DMS79 (cell line): ENCODE measurements around the gene KRT2.
A peak's percentile ranks its signal among the peaks of the same experiment; 100 is the strongest.

Source experiments
- DNase-seq: peaks from one replicate; lab custom pipeline; 2025; lab: John Stamatoyannopoulos, UW

KRT2 gene

DNA sequence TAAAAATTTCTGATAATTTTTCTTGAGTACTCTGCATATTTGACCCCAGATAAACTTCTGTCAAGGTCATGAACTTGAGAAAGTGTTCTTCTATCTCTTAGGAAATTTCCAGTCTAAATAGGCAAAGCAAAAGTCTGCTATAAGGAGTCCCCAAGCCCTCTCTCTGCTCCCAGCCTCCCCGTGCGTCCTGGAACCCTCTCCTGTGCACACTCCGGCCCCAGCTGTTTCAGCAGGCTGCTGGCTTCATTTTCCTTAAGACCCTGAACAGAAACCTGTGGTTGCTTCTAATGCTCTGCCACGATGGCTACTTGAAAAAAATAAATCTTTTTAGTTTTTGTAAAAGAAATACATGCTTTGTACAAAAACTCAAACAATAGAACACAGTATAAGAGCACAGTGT, 14.7 kb downstream of the KRT2 start:
- no peak for DNase-seq

- DNase-seq = no peak
Measured at GRCh38 chr12:52636592-52637258, 15.3 kb downstream of the KRT2 start.

DNA sequence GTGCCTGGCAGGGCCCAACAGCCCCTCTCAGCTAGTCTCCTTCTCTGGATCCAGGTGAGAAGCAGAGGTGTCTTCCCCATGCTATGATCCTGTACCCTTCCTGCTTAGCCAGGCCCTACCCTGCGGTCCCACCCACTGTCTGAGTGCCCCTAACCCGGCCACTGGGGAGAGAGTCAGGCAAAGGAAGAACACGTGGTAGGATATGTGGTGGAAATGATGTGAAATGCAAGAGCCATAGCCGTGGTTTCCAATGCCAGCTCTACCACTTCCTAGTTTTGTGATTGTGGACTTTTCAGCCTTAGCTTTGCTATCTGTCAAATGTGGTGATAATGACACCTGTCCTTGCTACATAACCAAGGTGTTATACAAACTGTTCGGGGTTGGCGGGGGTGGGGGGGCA, 15.8 kb downstream of the KRT2 start:
- no peak for DNase-seq

DNA sequence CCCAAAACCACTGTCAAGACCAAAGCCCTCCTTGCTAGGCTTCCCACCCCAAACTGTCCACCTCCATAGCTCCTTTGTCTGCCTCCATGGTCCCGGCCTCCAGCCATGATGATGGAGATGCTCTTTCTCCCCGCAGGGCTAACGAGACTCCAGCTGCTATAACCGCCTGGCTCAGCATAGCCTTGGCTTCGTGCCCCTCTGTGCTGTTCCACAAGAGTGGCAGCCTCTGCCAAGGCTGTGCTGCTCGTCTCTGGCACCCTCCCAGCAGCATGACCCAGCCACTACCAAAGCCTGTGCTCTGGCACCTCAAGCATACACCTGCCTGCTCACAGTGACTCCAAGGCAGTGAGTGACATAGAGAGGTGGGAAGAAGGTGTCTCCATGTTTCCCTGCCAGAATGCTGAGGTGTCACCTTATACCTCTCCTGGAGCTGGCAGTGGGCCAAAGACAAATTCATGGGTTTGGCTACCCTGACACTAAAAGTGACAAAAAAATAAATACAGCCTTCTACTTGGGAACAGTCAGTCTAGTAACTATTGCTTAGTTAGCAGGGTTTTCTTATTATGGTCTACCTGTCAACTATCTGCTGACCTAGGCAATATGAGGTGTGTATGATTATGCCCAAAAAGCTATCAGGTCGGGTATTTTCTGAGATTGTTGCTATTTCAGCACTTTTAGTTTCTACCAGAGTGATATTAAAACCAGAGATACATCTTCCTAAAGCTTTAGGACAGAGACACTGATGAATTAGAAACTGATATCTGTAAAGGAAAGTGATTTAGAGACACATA, 17.6 kb downstream of the KRT2 start:
- DNase-seq = peak; percentile 32

GRCh38 chr12:52633383-52633782, 18.6 kb downstream of the KRT2 start:
- DNase-seq = no peak

DNA sequence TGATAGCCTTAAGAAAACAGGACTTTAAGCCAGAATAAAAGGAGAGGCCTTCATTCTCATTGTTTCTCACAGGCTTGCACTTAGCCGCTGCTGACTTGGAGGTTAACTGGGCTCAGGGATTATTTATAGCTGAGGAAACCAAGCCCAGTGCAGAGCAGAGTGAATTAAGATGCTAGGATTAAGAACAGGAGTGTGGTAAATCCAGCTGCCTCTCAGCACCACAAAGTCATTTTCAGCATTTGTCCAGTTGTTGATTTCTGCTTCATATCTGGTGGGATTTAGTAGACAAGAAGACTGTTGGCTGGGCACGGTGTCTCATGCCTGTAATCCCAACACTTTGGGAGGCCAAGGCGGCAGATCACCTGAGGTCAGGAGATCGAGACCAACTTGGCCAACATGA, 19.4 kb downstream of the KRT2 start:
- DNase-seq = no peak

- no peak for DNase-seq
Measured at GRCh38 chr12:52631676-52632459, 20.1 kb downstream of the KRT2 start.

- no peak for DNase-seq
Measured at GRCh38 chr12:52631264-52631663, 20.7 kb downstream of the KRT2 start.

DNA sequence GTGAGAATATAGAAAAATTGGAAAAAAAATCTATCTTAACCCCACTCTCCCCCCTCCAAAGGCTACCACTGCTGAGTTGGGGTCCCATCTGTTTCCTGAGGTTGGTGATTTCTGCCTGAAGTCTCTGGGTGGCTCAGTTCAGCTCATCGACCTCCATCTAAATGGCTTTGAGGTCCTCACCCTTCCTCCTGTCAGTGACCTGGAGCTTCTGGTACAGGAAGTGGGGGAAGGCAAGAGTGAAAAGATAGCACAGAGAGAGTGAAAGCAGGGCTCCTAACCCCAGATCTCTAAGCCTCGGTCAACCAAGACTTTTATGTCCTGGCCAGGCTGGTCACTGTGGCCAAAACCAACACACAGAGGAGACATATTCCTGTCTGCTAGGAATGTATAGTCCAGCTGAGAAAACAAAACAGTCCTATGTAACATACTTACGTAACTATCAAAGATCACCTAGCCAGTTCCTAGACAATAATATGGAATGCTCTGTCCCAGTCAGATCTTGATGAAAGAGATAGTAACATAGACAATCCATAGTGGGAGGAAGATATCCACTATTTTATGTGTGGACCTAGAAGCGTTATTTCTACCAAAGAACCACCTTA, 21.3 kb downstream of the KRT2 start:
- no peak for DNase-seq

DNA sequence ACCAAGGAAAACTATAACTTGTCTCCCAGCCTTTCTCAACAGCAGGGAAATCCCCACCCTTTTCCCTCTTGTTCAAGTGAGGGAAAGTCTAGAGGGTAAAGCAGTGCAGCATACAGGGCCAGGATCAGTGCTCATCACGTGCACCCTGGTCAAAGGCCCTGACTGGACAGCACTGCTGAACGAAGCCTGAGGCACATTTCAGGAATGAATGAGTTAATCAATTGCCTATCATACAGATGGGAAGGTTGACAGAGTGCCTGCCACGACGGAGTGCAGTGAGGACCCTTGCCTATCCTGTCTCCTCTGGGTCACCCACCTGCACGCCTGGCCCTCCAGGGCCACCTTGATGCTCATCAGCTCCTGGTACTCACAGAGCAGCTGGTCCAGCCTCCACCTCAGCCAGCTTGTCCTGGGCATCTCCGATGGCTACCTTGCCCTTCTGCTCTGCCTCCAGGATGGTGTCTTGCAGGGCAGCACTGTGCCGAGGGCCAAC, 22.0 kb downstream of the KRT2 start:
- no peak for DNase-seq

- no peak for DNase-seq
Measured at GRCh38 chr12:52629281-52630007, 22.6 kb downstream of the KRT2 start.

DNA sequence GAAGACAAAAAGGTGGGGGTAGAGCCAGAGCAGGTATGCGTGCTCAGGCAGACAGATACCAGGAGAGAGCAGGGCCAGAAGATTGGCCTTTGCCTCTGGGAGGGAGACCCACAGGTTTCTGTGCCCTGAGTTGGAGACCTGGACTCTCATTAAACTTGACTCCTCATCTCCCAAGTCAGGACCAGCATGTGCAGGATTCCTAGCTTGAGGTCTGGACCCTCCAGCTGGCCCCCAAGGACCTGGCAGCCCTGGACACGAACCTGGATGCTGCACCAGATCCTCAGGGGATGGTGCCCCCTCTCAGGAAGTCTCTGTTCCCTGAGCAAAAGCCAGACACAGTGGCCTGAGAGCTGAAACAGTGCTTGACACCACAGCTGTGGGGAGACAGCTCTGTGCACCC, 23.2 kb downstream of the KRT2 start:
- no peak for DNase-seq

DNA sequence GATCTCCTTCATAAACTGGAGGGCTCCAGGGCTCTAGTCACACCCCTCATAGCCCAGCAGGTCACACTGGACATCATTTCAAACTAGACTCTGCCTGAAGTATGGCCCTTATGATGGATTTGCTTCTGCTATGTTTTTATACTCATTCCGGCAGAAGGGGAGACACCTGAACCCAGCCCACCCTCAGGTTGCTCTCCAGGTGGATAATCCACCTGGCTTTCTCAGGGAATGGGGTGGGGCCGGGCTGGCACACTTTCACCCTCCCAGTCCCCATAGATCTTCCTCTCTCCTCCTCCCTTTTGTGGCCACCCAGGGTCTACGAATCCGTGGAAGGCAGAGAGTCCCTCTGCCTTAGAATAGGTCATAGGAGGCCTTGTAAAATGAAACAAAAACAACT, 23.9 kb downstream of the KRT2 start:
- no peak for DNase-seq

- DNase-seq = no peak
Measured at GRCh38 chr12:52627395-52628110, 24.5 kb downstream of the KRT2 start.

DNA sequence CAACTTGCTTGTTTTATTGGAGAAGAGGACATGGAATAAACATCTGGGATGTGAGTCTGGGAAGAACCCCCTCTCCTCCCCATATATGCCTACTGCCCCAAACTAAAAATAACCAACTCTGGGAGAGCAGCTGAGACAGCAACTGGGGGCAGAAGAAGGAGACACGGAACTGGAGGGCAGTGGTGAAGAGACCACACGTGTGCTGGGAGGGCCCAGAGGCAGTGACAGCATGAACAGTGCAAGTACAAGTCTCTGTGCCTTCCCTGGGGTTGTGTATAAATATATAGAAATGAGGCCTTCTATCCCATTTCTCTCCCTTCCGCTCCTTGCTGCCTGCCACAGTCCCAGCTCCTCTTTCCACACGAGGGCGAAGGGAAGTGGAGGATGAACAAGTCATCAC, 29.7 kb downstream of the KRT2 start:
- no peak for DNase-seq

DNA sequence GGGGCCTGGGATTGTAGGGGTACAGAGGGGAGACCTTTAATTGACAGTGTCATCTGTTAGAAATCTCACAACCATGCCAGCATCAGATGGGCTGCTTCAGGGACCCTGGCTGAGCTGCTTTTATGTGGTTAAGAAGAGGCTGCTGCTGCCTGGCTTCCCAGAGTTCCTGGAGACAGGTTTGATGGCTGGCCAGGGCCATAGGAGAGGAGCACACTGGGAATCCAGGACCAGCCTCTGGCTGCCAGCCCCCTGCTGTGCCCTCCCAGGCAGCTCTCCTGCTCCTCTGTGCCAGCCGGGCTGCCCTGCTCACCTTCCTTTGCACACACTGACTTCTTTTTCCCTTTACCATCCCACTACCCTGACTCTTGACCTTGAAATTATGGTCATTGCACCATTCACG, 33.1 kb downstream of the KRT2 start:
- DNase-seq = no peak

DNA sequence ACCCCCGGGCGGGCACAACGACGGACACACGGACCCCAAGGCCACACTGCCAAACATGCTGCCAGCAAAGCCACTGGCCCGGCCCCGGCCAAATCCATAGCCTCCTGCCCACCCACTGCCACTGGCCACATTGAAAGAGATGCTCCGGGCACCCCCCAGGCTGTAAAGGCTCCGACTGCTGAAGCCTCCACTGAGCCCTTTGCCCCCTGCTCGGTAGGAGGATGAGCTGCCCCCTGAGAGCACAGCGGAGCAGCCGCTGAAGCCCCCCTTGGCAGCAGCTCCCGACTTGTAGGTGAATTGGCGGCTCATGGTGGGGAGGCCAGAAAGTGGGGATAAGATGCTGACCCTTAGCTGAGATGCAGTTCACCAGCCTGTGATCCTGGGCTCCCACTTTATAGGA, 33.8 kb downstream of the KRT2 start, which contains the start of gene KRT73:
Gene KRT73, minus strand, starts transcription at position 344 of the 400 bp plus-strand sequence. Its CDS starts 35 bp downstream, at position 309.
- DNase-seq = no peak

DNA sequence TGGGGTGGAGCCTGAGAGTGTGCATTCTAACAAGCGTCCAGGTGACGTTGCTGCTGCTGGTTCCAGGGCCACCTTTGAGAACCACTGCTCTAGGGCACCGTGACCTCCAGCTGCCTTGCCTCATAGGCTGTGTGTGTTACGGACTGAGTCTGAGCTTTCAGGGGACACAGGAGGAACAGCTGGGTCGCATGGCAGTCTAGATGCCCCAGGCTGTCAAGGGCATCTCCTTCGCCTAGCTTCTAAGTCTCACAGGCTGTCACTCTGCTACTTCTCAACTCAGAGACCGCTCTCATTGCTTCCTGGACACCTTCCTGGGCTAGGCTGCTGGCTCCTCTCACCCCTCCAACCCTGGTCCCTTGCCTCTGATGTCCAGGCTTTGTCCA, 34.6 kb downstream of the KRT2 start:
- no peak for DNase-seq

DNA sequence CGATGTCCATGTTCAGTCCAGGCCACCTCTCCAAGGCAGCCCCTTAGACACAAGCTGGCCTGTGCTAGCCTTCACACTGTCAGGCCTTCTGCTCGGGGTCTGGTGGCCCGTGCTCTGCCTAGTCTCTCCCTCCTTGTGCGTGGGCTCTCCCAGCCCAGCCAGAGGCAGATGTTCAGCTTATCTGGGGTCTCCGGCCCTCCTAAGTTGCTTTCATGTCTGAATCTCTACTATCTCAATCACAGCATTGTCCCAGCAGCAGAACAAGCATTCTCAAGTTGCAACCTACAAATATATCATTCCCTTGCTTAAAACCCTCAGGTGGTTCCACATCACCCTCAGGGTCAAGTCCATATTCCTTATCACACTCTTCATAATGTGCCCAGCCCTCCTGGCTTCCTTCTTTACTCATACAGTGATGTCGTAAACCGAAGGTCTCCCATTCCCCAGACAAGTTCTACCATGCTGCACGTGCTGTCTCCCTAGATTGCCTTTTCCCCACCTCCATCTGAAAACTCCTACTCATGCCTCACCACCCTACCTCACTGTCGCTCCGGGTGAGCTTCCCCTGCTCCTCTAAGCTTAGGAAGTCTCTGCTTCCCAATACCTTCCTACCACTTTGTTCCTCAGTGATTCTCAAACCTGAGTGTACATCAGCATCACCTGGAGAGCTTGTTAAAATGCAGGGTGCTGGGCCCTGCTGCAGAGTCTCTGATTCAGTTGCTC, 35.2 kb downstream of the KRT2 start:
- DNase-seq = no peak

GRCh38 chr12:52615912-52616311, 36.1 kb downstream of the KRT2 start:
- no peak for DNase-seq
